NCI-H128 (cell line): Measurements from ENCODE around the gene LSM3.
A peak's percentile ranks its signal among the peaks of the same experiment; 100 is the strongest.

Experiments
- DNase-seq: peaks from one replicate; lab custom pipeline; 2025; ENCODE audit not compliant: unreplicated experiment; lab: John Stamatoyannopoulos, UW

The LSM3 gene

GRCh38 chr3:14143271-14144225 is 35.1 kb upstream of the LSM3 start:
- DNase-seq, result no peak

- peak; percentile 62 for DNase-seq
These were observed 34.1 kb upstream of the LSM3 start for GRCh38 chr3:14144423-14145075.

GRCh38 chr3:14145236-14145635 is 33.4 kb upstream of the LSM3 start:
- no peak for DNase-seq

GRCh38 chr3:14145670-14146380 is 32.8 kb upstream of the LSM3 start:
- no peak for DNase-seq

GRCh38 chr3:14146381-14147065 is 32.1 kb upstream of the LSM3 start:
- DNase-seq, result no peak

- DNase-seq, result no peak
These were observed 31.6 kb upstream of the LSM3 start for GRCh38 chr3:14147066-14147435.

- no peak for DNase-seq
These were observed 31.0 kb upstream of the LSM3 start for GRCh38 chr3:14147617-14148016.

GRCh38 chr3:14148041-14148985 is 30.3 kb upstream of the LSM3 start:
- DNase-seq, result no peak

GRCh38 chr3:14150078-14150477 is 28.5 kb upstream of the LSM3 start:
- DNase-seq, result no peak

- no peak for DNase-seq
These were observed 28.0 kb upstream of the LSM3 start for GRCh38 chr3:14150491-14151230.

- no peak for DNase-seq
These were observed 27.0 kb upstream of the LSM3 start for GRCh38 chr3:14151471-14152083.

- no peak for DNase-seq
These were observed 26.2 kb upstream of the LSM3 start for GRCh38 chr3:14152233-14152962.

GRCh38 chr3:14152963-14153355 is 25.7 kb upstream of the LSM3 start:
- no peak for DNase-seq

- no peak for DNase-seq
These were observed 25.0 kb upstream of the LSM3 start for GRCh38 chr3:14153663-14154062.

GRCh38 chr3:14154276-14154675 is 24.3 kb upstream of the LSM3 start:
- no peak for DNase-seq

GRCh38 chr3:14154895-14155440 is 23.6 kb upstream of the LSM3 start:
- no peak for DNase-seq

GRCh38 chr3:14156201-14156600 is 22.4 kb upstream of the LSM3 start:
- no peak for DNase-seq
